Tibial nerve (tissue), 4 donors: ENCODE results near the gene KCP. TPM values are rescaled to one million over a fixed set of nuclear protein-coding genes. Genes with fewer than 3 reads are reported as not detected.

Experiments used
- DNase-seq, 2 donors: peaks; one replicate each; pipeline ENCODE4 v3.0.0-alpha.2; 2019; ENCODE audit warnings: low spot score in 2 of 2
- H3K27ac ChIP-seq, 4 donors: fragments of 200-600 bp; sonication (generic) in 3 of 4; one replicate each; pipeline ENCODE4 v1.5.1; 2017 to 2019; ENCODE audit warnings: mild to moderate bottlenecking in 1 of 4
- H3K27me3 ChIP-seq, 2 donors: fragments of 200-600 bp; sonication (generic) in 1 of 2; one replicate each; pipeline versions ENCODE4 v1.5.1 to v1.6.0; 2017 to 2019
- H3K36me3 ChIP-seq, 3 donors: fragments of 200-600 bp; sonication (generic); one replicate each; pipeline ENCODE4 v1.5.1; 2018 to 2019
- H3K4me1 ChIP-seq, 4 donors: fragments of 200-600 bp; sonication (generic) in 3 of 4; one replicate each; pipeline ENCODE4 v1.5.1; 2017 to 2019
- H3K4me3 ChIP-seq, 4 donors: fragments of 200-600 bp; sonication (generic) in 3 of 4; one replicate each; pipeline ENCODE4 v1.5.1; 2017 to 2019; ENCODE audit warnings: mild to moderate bottlenecking in 1 of 4, moderate library complexity in 1 of 4
- H3K9me3 ChIP-seq, 4 donors: fragments of 200-600 bp; sonication (generic) in 3 of 4; one replicate each; pipeline ENCODE4 v1.5.1; 2017 to 2019
- EP300 ChIP-seq, 2 donors: sonication (generic); formaldehyde crosslinking; IDR thresholded peaks; one replicate each; pipeline ENCODE4 v1.6.1; 2017; ENCODE audit warnings: antibody characterized with exemption in 2 of 2, mild to moderate bottlenecking in 1 of 2
- POLR2A ChIP-seq, 2 donors: fragments of 450-650 bp; IDR thresholded peaks; one replicate each; pipeline ENCODE4 v1.6.1; 2017; ENCODE audit warnings: antibody characterized with exemption in 2 of 2, mild to moderate bottlenecking in 2 of 2, moderate library complexity in 2 of 2
- WGBS, 2 donors: methylation state at CpG; one replicate each; pipeline ENCODE4 v1.1.5; 2018; 5-methylcytosine and 5-hydroxymethylcytosine counted together
- total RNA-seq, 4 donors: library from RNA; depleted of rRNA; stranded (reverse); fragments of >200 nt; gene quantifications; one replicate each; pipeline ENCODE4 v1.1.0, GENCODE V29; 2016
- TF ChIP-seq, protein P1 (sequence below), 5 experiments: fragments of 200-600 bp in 3 of 5; fragments of 450-650 bp in 2 of 5; sonication (generic) in 3 of 5; IDR thresholded peaks; one replicate each; pipeline ENCODE4 v1.5.1; 2016 to 2019; ENCODE audit warnings: antibody characterized with exemption in 5 of 5, mild to moderate bottlenecking in 3 of 5, moderate library complexity in 2 of 5

The KCP gene
- total RNA-seq, 4 donors from 2014 or later, result 0.21 to 0.90 (median 0.40) TPM

DNA sequence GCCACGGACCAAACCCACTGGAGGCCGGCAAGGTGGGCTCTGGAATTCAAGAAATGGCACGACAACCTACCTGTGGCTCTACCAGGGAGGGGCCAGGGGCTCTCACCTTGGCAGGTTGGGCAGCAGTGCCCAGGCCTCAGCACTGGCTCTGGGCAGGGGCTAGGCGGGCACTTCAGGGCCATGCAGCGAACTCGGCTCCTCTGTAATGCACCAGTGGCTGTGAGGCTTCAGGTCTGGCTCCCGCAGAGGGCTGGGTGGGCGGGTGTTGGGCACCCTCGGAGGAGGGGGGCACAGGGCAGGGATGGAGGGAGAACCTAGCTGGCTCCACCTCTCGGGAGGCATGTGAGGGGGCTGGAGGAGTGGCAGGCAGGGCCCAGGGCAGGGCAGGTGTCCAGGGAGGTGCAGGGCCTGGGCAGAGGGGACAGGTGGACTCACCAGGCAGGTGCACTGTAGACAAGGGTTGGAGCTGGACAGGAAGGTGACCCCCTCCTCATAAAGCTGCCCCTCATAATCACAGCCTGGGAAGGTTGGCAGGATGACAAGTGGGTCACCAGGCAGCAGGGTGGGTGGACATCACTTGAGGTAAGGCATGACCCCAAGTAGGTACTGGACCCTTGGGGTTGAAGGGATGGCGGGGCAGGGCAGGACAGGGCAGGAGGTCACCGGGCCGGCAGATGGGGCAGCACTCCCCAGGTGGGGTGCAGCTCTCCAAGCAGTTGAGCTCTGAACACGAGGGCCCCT is 6.7 kb downstream of the KCP start:
- no peak for DNase-seq
- Histone ChIP-seq H3K9me3 (peaks cover 0 to 9% (median 0%) of the 10 kb centered on the region in 4 donors), H3K4me3 (no peak overlapping the region), H3K27me3 (peaks cover 0 to 37% of the 10 kb centered on the region in 2 donors), H3K27ac (no peak overlapping the region), H3K36me3 (no peaks in the 10 kb centered on the region), H3K4me1 (no peaks in the 10 kb centered on the region)
- no peak for TF ChIP-seq EP300 (IDR thresholded peaks at IDR 0.05)
- TF ChIP-seq, protein P1, sequence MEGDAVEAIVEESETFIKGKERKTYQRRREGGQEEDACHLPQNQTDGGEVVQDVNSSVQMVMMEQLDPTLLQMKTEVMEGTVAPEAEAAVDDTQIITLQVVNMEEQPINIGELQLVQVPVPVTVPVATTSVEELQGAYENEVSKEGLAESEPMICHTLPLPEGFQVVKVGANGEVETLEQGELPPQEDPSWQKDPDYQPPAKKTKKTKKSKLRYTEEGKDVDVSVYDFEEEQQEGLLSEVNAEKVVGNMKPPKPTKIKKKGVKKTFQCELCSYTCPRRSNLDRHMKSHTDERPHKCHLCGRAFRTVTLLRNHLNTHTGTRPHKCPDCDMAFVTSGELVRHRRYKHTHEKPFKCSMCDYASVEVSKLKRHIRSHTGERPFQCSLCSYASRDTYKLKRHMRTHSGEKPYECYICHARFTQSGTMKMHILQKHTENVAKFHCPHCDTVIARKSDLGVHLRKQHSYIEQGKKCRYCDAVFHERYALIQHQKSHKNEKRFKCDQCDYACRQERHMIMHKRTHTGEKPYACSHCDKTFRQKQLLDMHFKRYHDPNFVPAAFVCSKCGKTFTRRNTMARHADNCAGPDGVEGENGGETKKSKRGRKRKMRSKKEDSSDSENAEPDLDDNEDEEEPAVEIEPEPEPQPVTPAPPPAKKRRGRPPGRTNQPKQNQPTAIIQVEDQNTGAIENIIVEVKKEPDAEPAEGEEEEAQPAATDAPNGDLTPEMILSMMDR (IDR thresholded peaks at IDR 0.05), result no peak
- TF ChIP-seq POLR2A (IDR thresholded peaks at IDR 0.05), result no peak
- whole genome bisulfite sequencing, 2 donors, result 69 to 75% methylated on average over 11 to 14 of the region's 14 CpGs

DNA sequence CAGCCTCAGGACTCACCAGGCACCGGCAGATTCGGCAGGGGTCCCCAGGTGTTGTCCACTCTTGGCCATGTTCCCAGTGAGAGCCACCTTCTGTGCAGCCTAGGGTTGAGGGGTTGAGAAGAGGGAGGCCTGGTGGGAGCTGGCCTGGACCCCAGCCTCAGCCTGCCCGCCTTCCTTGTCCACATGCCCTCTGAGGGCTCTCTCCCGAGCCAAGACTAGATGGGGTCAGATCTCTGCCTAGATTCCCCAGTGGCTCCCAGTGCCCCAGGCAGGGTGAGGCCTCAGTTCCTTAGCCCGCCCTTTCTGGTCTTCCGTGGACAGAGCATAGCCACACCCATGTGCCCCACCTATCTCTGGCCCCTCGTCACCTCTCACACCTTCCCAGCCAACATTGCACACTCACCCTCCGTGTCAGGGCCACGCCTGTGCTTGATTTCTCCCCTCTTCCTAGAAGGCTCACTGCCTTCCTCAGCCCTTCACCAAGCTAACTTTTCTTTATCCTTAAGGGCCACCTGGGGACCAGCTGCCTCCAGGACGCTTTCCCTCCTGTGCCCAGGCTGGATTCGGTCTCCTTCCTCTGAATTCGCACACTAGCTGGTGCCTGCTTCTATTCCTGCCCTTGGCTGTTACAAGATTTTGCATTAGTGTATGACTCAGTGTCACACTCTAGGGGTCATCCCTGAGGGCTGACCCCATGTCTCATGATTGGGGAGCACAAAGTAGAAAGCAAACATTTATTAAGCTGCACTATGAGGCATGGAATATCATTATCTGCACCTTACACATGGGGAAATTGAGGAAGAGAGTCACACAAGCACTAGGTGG is 7.5 kb downstream of the KCP start:
- H3K9me3 ChIP-seq, result peaks cover 0 to 9% (median 0%) of the 10 kb centered on the region in 4 donors
- H3K4me3 ChIP-seq, result no peak overlapping the region
- no peak for DNase-seq
- no peaks in the 10 kb centered on the region for H3K36me3 ChIP-seq
- TF ChIP-seq, protein P1 (IDR thresholded peaks at IDR 0.05), result no peak
- no peak for TF ChIP-seq POLR2A (IDR thresholded peaks at IDR 0.05)
- no peak for TF ChIP-seq EP300 (IDR thresholded peaks at IDR 0.05)
- no peaks in the 10 kb centered on the region for H3K4me1 ChIP-seq
- no peak overlapping the region for H3K27ac ChIP-seq
- peaks cover 0 to 30% of the 10 kb centered on the region in 2 donors for H3K27me3 ChIP-seq
- 74 to 78% methylated on average over 10 to 12 of the region's 12 CpGs for WGBS, 2 donors

DNA sequence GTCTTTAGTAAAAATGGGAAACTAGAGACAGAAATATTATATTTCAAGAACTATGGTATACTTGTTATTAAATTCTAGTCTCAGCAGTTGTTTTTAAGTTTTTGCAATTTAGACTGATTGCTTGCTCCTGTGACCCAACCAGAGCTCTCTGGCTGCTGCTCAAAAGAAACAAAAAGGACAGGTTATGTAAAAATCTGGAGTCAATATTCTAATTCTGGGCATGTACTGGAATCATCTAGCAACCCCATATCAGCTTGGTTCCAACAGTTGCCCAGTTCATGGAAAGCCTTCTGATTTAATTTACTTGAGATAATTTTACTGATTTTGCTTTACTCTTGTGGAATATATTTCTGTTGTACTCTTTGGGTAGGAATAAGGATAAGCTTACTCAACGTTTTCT is 10.3 kb downstream of the KCP start:
- TF ChIP-seq, protein P1 (IDR thresholded peaks at IDR 0.05), result no peak
- Histone ChIP-seq H3K4me3 (no peak overlapping the region), H3K27me3 (peaks cover 0 to 12% of the 10 kb centered on the region in 2 donors), H3K27ac (no peak overlapping the region), H3K9me3 (peaks cover 0 to 9% (median 0%) of the 10 kb centered on the region in 4 donors), H3K4me1 (no peaks in the 10 kb centered on the region), H3K36me3 (no peaks in the 10 kb centered on the region)
- 74 to 77% methylated on average over 1 of the region's 1 CpG for WGBS, 2 donors
- no peak for DNase-seq

DNA sequence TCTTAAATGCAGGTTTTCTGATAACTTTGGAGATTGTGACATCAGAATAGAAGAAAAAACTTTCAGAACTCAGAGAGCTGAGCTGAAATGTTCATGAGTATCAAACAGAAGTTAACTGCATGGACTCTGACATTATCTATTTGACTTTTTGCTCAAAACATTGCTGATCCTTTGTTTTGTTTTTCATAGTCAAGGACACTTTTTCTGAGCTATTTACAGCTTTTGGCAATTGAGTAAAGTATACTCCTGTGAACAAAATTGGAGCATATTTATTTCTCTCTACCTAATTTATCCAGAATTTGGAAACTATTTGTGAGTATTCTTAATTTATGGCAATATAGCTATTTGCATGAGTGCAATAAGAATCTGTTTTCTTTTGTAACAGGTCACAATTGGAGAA is 11.1 kb downstream of the KCP start:
- Histone ChIP-seq H3K36me3 (no peaks in the 10 kb centered on the region), H3K4me1 (no peaks in the 10 kb centered on the region), H3K27me3 (peaks cover 0 to 10% of the 10 kb centered on the region in 2 donors), H3K27ac (no peak overlapping the region), H3K4me3 (no peak overlapping the region), H3K9me3 (peaks cover 0 to 9% (median 0%) of the 10 kb centered on the region in 4 donors)
- DNase-seq, result no peak
- TF ChIP-seq EP300 (IDR thresholded peaks at IDR 0.05) (no peak), POLR2A (IDR thresholded peaks at IDR 0.05) (no peak)
- TF ChIP-seq, protein P1 (IDR thresholded peaks at IDR 0.05), result no peak

DNA sequence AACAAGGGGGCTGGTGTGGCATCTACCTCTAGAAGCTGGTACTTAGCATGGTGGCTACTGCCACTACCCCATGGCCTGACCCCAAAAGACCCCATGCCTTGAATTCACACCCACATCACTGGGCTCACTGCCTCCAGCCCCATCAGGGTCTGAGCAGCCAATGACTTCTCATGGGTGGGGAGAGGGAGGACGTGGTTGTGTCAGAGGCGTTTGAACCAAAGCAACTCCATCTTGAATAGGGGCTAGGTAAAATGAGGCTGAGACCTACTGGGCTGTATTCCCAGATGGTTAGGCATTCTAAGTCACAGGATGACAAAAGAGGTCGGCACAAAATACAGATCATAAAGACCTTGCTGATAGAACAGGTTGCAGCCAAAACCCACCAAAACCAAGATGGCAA is 15.2 kb downstream of the KCP start:
- Histone ChIP-seq H3K27me3 (peaks cover 0 to 16% of the 10 kb centered on the region in 2 donors), H3K4me3 (no peak overlapping the region), H3K36me3 (no peaks in the 10 kb centered on the region), H3K4me1 (peaks cover 0 to 10% (median 3%) of the 10 kb centered on the region in 4 donors), H3K9me3 (peaks cover 0 to 9% (median 0%) of the 10 kb centered on the region in 4 donors), H3K27ac (no peak overlapping the region)
- TF ChIP-seq POLR2A (IDR thresholded peaks at IDR 0.05), result no peak
- no peak for TF ChIP-seq EP300 (IDR thresholded peaks at IDR 0.05)
- TF ChIP-seq, protein P1 (IDR thresholded peaks at IDR 0.05), result no peak
- WGBS, 2 donors, result 61 to 89% methylated on average over 3 of the region's 3 CpGs
- no peak for DNase-seq
